Stomach (tissue), 9 donors: ENCODE results near the gene PKD2L1. TPM values are rescaled to one million over a fixed set of nuclear protein-coding genes. Genes with fewer than 3 reads are reported as not detected.
"Not testable (repeated sequence)": the region's sequence is repeated elsewhere in the genome, so short reads cannot be mapped to it uniquely, and the experiment has no call there.

ENCODE experiments used
- DNase-seq, 2 donors: peaks; one replicate each; pipeline versions ENCODE4 v3.0.0 to v3.0.0-alpha.2; 2013 to 2019
- H3K27ac ChIP-seq, 5 donors: fragments of 200-600 bp in 4 of 5; sonication (generic) in 4 of 5; one replicate each; pipeline ENCODE4 v1.5.1; 2013 to 2019; ENCODE audit warnings: mild to moderate bottlenecking in 1 of 5, moderate library complexity in 1 of 5
- H3K27me3 ChIP-seq, 3 donors: fragments of 200-600 bp; sonication (generic); one replicate each; pipeline ENCODE4 v1.5.1; 2017 to 2019; ENCODE audit warnings: mixed run types in 1 of 3
- H3K36me3 ChIP-seq, 4 donors: fragments of 200-600 bp; sonication (generic); 1 replicate in 3 of 4; 2 replicates in 1 of 4; pipeline ENCODE4 v1.5.1; 2016 to 2019
- H3K4me1 ChIP-seq, 4 donors: fragments of 200-600 bp; sonication (generic); one replicate each; pipeline ENCODE4 v1.5.1; 2016 to 2019
- H3K4me3 ChIP-seq, 4 donors: fragments of 200-600 bp; sonication (generic) in 3 of 4; one replicate each; pipeline ENCODE4 v1.5.1; 2016 to 2019; ENCODE audit warnings: mild to moderate bottlenecking in 1 of 4
- H3K9me3 ChIP-seq, 4 donors: fragments of 200-600 bp; sonication (generic); one replicate each; pipeline ENCODE4 v1.5.1; 2016 to 2019
- EP300 ChIP-seq: sonication (generic); formaldehyde crosslinking; IDR thresholded peaks from one replicate; pipeline ENCODE4 v1.6.1; 2017; ENCODE audit warnings: antibody characterized with exemption
- POLR2A ChIP-seq, 4 donors: fragments of 450-650 bp; IDR thresholded peaks; one replicate each; pipeline ENCODE4 v1.6.1; 2016; ENCODE audit warnings: antibody characterized with exemption in 4 of 4, control low read depth in 2 of 4, mild to moderate bottlenecking in 1 of 4, moderate library complexity in 1 of 4
- POLR2AphosphoS5 ChIP-seq, 3 donors: sonication (generic); formaldehyde crosslinking; IDR thresholded peaks; one replicate each; pipeline ENCODE4 v1.6.1; 2016; ENCODE audit warnings: antibody characterized with exemption in 3 of 3
- WGBS, 5 donors: extraction: QIAGEN DNeasy Blood & Tissue Kit in 3 of 5; methylation state at CpG; one replicate each; pipeline versions ENCODE4 v1.1.5 to v1.1.7; 2013 to 2018; 5-methylcytosine and 5-hydroxymethylcytosine counted together
- intact Hi-C: fragments of 100-400 bp; cut with DNase I; formaldehyde crosslinking; loops from one replicate; pipeline ENCODE4 v1.15.1; 2023; ENCODE audit warnings: low total_unique reads
- polyA plus RNA-seq, 3 donors: library from polyadenylated mRNA; stranded (reverse); fragments of 200-250 nt; gene quantifications; one replicate each; pipeline ENCODE4 v1.2.3, GENCODE V29; 2013
- total RNA-seq, 5 donors: library from RNA; depleted of rRNA; stranded (reverse); fragments of >200 nt; gene quantifications; one replicate each; pipeline versions ENCODE4 v1.1.0 to v1.2.3, GENCODE V29; 2014 to 2016
- TF ChIP-seq, protein P1 (sequence below), 7 experiments: fragments of 450-650 bp in 4 of 7; fragments of 200-600 bp in 3 of 7; sonication (generic) in 3 of 7; IDR thresholded peaks; one replicate each; pipeline ENCODE4 v1.5.1; 2016 to 2019; ENCODE audit warnings: antibody characterized with exemption in 7 of 7, control low read depth in 2 of 7, mild to moderate bottlenecking in 1 of 7
- donor health status: healthy with polysubstance abuse.
- donor health status: Bipolar disorder and iron deficiency.
- donor health status: healthy.

The PKD2L1 gene
- total and polyA plus RNA-seq, 8 donors: 0.23 to 0.89 TPM; not detected in 6

DNA sequence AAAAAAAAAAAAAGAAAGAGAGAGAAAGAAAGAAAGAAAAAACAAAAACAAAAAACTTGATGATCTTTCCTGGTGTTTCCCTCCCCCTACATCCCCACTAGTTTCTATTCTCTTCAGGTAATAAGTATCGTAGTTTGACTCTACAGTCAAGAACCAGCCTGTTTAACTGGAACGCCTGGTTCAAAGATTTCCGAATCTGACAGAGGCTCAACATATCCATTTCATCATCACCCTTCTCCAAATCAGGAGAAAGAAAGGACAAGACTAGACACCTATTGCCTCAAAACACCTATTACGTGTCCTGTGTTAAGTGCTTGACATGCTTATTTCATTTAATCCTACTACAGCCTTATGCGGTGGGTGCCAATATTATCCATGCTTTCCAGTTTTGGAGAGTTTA lies 23.2 kb downstream of the PKD2L1 start:
- Histone ChIP-seq H3K4me1 (peaks cover 0 to 4% (median 0%) of the 10 kb centered on the region in 4 donors), H3K27ac (no peak overlapping the region), H3K9me3 (no peaks in the 10 kb centered on the region), H3K36me3 (no peaks in the 10 kb centered on the region), H3K4me3 (no peak overlapping the region), H3K27me3 (peaks cover 0 to 56% (median 0%) of the 10 kb centered on the region in 3 donors)
- no peak for DNase-seq
- WGBS, 5 donors: 89 to 96% (median 91%) methylated on average over 5 of the region's 5 CpGs
- intact Hi-C loops: no loop called here
- TF ChIP-seq POLR2A (IDR thresholded peaks at IDR 0.05) (no peak), POLR2AphosphoS5 (IDR thresholded peaks at IDR 0.05) (no peak), EP300 (no peak)
- TF ChIP-seq, protein P1, sequence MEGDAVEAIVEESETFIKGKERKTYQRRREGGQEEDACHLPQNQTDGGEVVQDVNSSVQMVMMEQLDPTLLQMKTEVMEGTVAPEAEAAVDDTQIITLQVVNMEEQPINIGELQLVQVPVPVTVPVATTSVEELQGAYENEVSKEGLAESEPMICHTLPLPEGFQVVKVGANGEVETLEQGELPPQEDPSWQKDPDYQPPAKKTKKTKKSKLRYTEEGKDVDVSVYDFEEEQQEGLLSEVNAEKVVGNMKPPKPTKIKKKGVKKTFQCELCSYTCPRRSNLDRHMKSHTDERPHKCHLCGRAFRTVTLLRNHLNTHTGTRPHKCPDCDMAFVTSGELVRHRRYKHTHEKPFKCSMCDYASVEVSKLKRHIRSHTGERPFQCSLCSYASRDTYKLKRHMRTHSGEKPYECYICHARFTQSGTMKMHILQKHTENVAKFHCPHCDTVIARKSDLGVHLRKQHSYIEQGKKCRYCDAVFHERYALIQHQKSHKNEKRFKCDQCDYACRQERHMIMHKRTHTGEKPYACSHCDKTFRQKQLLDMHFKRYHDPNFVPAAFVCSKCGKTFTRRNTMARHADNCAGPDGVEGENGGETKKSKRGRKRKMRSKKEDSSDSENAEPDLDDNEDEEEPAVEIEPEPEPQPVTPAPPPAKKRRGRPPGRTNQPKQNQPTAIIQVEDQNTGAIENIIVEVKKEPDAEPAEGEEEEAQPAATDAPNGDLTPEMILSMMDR (IDR thresholded peaks at IDR 0.05): no peak

DNA sequence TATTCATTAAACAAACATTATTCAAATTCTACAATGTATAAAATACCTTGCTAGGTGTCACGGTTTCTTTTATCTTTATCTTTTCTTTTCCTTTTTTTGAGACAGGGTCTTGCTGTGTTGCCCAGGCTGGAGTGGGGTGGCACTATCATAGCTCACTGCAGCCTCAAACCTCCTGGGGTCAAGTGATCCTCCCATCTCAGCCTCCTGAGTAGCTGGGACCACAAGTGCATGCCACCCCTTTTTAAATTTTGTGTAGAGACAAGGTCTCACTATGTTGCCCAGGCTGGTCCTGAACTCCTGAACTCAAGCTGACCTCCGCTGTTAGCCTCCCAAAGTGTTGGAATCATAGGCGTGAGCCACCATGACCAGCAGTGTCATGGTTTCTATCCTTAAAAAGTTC lies 25.6 kb downstream of the PKD2L1 start:
- no peak overlapping the region for H3K27ac ChIP-seq
- intact Hi-C loops: no loop called here
- TF ChIP-seq, protein P1 (IDR thresholded peaks at IDR 0.05): no peak
- TF ChIP-seq POLR2AphosphoS5 (IDR thresholded peaks at IDR 0.05): no peak
- no peak for TF ChIP-seq EP300
- TF ChIP-seq POLR2A (IDR thresholded peaks at IDR 0.05): no peak
- H3K27me3 ChIP-seq: peaks cover 0 to 55% (median 0%) of the 10 kb centered on the region in 3 donors
- H3K4me1 ChIP-seq: no peaks in the 10 kb centered on the region
- 85 to 91% (median 90%) methylated on average over 3 of the region's 3 CpGs for WGBS, 5 donors
- H3K4me3 ChIP-seq: no peak overlapping the region
- no peak for DNase-seq
- no peaks in the 10 kb centered on the region for H3K36me3 ChIP-seq
- H3K9me3 ChIP-seq: peaks cover 0 to 10% (median 0%) of the 10 kb centered on the region in 4 donors

DNA sequence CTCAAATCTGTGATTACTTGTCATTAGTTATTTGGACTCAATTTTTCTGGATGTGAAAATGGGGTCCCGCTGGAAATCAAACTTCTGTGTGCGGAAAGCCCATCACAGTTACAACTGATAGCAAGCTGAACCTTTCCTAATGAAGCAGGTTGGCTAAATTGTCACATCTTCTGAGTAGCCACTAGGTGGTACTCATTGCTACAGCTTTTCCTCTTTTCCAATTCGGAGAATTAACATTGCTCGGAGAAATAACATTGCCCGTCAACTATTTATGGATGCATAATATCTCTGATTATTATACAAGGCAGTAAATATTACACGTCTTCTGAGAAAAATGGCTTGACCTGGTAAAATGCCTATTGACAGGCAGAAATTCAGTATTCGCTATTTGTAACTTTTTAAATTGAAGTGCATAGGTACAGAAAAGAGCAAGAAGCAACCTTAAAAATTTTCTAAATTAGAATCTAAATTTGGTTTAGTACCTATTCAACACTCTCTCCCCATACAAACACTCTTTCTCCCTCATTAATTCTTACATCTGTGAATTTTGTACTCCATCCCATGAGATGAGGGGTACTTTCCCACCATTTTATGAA lies 26.2 kb downstream of the PKD2L1 start:
- no peak for TF ChIP-seq POLR2AphosphoS5 (IDR thresholded peaks at IDR 0.05)
- TF ChIP-seq, protein P1 (IDR thresholded peaks at IDR 0.05): peak in 4 of 7 experiments; percentile 22 to 40 (median 36)
- no peak for TF ChIP-seq POLR2A (IDR thresholded peaks at IDR 0.05)
- TF ChIP-seq EP300: no peak
- Histone ChIP-seq H3K27me3 (peaks cover 0 to 55% (median 0%) of the 10 kb centered on the region in 3 donors), H3K4me1 (no peaks in the 10 kb centered on the region), H3K27ac (no peak overlapping the region), H3K4me3 (no peak overlapping the region), H3K36me3 (no peaks in the 10 kb centered on the region), H3K9me3 (peaks cover 0 to 10% (median 0%) of the 10 kb centered on the region in 4 donors)
- intact Hi-C loops: no loop called here
- WGBS, 5 donors: 20 to 27% (median 23%) methylated on average over 7 of the region's 7 CpGs
- peak in 1 of 2 donors; percentile 32 for DNase-seq

DNA sequence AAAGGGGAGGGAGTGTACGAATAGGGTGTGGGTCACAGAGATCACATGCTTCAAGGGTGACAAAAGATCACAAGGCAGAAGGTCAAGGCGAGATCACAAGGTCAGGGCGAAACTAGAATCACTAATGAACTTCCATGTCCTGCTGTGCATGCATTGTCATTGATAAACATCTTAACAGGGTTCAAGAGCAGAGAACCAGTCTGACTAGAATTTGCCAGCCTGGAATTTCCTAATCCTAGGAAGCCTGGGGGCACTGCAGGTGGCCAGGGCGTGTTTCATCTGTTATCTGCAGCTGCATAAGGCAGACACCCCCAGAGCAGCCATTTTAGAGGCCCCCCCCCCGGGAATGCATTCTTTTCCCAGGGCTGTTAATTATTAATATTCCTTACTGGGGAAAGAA lies 28.9 kb downstream of the PKD2L1 start:
- peaks cover 0 to 63% (median 0%) of the 10 kb centered on the region in 3 donors for H3K27me3 ChIP-seq
- H3K36me3 ChIP-seq, H3K9me3 ChIP-seq, DNase-seq, H3K4me1 ChIP-seq, H3K4me3 ChIP-seq, intact Hi-C loops, H3K27ac ChIP-seq: not testable (repeated sequence)
- 53 to 59% (median 55%) methylated on average over 5 of the region's 5 CpGs for WGBS, 5 donors

DNA sequence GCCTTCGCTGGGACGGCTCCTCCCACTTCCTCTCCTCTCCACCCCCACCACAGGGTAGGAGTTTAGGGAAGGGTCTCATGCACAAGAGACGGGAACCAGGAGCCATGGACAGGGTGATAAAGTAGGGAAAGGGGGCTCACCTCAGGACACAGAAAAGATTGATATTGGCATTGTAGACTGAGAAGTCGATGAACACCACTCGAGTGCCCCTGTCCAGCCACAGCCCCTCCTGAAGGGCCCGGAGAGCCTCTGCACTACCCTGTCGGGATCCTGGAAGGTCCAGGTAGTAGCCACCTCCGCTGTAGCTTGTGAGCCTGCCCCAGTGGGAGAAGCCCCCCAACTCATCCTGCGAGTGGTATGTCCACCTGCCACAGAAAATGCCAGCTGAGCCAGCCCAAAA lies 32.8 kb downstream of the PKD2L1 start:
- WGBS, 5 donors: 66 to 76% (median 74%) methylated on average over 9 of the region's 9 CpGs
- intact Hi-C loops: no loop called here

More for the DNA sequence above, 32.8 kb downstream of the PKD2L1 start:
- H3K4me3 ChIP-seq: no peak overlapping the region
- TF ChIP-seq POLR2AphosphoS5 (IDR thresholded peaks at IDR 0.05) (no peak), POLR2A (IDR thresholded peaks at IDR 0.05) (no peak), EP300 (no peak)
- TF ChIP-seq, protein P1 (IDR thresholded peaks at IDR 0.05): no peak
- H3K4me1 ChIP-seq: no peaks in the 10 kb centered on the region
- peaks cover 0 to 59% (median 0%) of the 10 kb centered on the region in 3 donors for H3K27me3 ChIP-seq
- no peak for DNase-seq
- no peak overlapping the region for H3K27ac ChIP-seq
- peaks cover 0 to 10% (median 0%) of the 10 kb centered on the region in 4 donors for H3K9me3 ChIP-seq
- H3K36me3 ChIP-seq: no peaks in the 10 kb centered on the region
